HG02938 (cell line): Measurements from ENCODE around the gene NTMT1.

Experiments
- ATAC-seq: cut with Tn5 transposase; IDR thresholded peaks from one replicate; pipeline ENCODE4 v1.9.1; 2021; ENCODE audit warnings: mild to moderate bottlenecking, moderate library complexity; ENCODE audit not compliant: unreplicated experiment

The NTMT1 gene

GRCh38 chr9:129673602-129674001 lies 47.6 kb downstream of the NTMT1 start:
- ATAC-seq = no peak

GRCh38 chr9:129674229-129674628 lies 48.3 kb downstream of the NTMT1 start:
- no peak for ATAC-seq

GRCh38 chr9:129675620-129676019 lies 49.7 kb downstream of the NTMT1 start:
- ATAC-seq = no peak

GRCh38 chr9:129676287-129676686 lies 50.3 kb downstream of the NTMT1 start:
- no peak for ATAC-seq

DNA sequence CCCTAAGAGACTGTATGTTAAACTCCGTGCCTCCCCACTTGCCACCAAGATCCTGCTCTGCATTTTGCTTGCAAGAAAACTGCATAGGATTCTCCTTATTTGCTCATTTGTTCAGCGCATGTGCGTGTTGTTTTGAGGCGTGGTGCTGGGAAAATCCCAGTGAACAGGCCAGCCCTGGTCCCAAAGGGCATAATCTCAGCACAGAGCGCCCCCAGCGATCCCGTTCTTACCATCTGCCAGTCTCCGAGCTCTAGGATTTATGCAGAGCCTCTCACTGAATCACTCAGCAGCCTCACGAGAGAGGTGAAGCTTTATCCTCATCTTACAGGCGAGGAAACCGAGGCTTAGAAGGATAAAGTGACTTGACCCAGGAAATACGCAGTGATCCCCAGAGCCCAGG lies 51.0 kb downstream of the NTMT1 start:
- no peak for ATAC-seq

DNA sequence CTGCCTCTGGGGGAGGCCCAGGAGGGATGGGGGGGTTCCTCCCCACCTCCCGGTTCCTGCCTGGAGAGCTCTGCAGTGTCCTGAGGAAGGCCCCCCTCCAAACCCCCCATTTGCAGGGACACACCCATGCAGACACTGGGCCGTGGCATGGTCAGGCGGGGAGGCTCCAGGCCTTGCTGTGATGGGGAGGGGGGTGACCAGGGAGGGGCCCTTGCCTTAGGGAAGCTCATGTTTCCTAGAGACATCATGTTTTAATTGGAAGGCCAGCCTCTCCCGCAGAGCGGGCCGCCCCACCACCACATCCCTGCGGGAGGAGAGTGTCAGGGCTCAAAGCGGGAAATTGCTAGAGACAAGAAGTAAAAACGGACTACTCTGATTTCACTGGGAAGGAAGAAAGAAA lies 51.5 kb downstream of the NTMT1 start:
- ATAC-seq = no peak

DNA sequence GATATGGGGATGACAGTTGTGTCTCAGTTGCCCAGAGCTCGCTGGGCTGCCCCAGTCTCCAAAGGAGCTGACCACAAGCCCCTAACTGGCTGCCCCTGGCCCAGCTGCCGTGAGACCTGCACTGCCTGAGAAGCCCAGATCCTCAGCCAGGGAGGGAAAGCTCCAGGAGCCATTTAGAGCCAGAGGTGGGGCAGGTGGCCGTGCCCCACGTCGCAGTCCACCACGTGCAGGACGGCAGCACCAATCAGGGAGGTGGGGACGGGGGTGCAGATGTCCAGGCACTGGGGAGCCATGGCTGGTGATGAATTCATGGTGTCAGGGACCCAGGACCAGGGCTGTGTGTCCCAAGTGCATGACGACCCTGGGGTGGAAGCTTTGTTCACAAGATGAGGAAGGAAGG lies 52.9 kb downstream of the NTMT1 start:
- ATAC-seq = no peak

DNA sequence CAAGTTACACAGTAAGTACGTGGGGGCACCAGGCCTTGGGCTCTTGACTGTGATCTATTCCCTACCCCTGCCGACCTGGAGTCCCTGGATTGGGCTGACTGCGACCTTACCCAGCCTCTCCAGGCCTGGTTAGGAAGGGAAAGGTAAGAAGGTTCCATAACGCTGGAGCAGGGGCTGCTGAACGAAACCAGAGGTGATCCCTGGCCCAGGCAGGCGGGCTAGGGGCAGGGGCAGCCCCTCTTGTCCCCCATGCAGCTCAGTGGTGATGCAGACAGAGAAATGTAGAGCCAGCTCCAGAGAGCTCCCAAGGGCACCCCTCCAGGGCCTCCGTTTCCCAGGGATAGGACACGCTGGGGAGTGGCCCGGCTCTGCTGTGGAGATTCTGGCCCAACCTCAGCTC lies 53.6 kb downstream of the NTMT1 start:
- ATAC-seq = no peak

DNA sequence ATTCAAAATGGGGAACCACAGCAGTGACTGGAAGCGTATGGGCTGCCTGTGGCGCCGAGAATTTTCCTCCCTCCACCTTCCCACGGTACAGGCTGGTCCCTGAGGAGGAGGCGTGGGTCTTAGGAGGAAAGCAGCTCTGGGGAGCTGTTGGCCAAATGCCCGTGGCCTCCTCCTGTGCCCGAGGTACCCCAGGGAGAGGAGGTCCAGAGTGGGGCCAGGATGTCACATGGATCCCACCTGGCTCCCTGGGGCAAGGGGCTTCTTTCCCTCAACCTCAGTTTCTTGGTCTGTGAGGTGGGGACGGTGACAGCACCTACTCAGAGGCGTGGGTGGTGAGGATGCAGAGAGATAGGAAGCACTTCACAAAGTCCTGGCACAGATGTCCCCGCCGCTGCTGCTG lies 56.0 kb downstream of the NTMT1 start:
- ATAC-seq = no peak

GRCh38 chr9:129682381-129682780 lies 56.4 kb downstream of the NTMT1 start:
- ATAC-seq = no peak

- no peak for ATAC-seq
Observed at GRCh38 chr9:129685220-129685932, 59.4 kb downstream of the NTMT1 start.
